GM12878 (cell line): Measurements from ENCODE around the gene FAM162A.

ENCODE experiments used
- ASH2L ChIP-seq: fragments of 300-600, 200-600 bp; sonication (generic); IDR thresholded peaks from 2 replicates; pipeline ENCODE4 v1.6.1; 2017; ENCODE audit warnings: low read depth, mild to moderate bottlenecking, borderline replicate concordance
- FOXK2 ChIP-seq: fragments of 450-650 bp; IDR thresholded peaks from 2 replicates; pipeline ENCODE4 v1.6.1; 2017; ENCODE audit warnings: mild to moderate bottlenecking, moderate library complexity
- MTA3 ChIP-seq: IDR thresholded peaks from 2 replicates; pipeline ENCODE4 v1.6.1; 2012; ENCODE audit warnings: low read length, inconsistent platforms, borderline replicate concordance
- MXI1 ChIP-seq: fragments of 150-350 bp; IDR thresholded peaks from 2 replicates; pipeline ENCODE4 v1.6.1; 2011; ENCODE audit warnings: low read depth, mild to moderate bottlenecking, inconsistent platforms, low read length, improper control_type of control experiment
- NFYB ChIP-seq: IDR thresholded peaks from 2 replicates; pipeline ENCODE4 v1.6.1; 2011; ENCODE audit warnings: low read depth, mild to moderate bottlenecking, low read length, improper control_type of control experiment, moderate library complexity; ENCODE audit not compliant: insufficient read depth
- RAD51 ChIP-seq: fragments of 450-650 bp; IDR thresholded peaks from 2 replicates; pipeline ENCODE4 v1.6.1; 2016; ENCODE audit warnings: moderate library complexity, mild to moderate bottlenecking, inconsistent platforms
- RB1 ChIP-seq: fragments of 450-650 bp; formaldehyde crosslinking; IDR thresholded peaks from 2 replicates; pipeline ENCODE4 v1.6.1; 2017; ENCODE audit warnings: mild to moderate bottlenecking, borderline replicate concordance
- SMC3 ChIP-seq: IDR thresholded peaks from 2 replicates; pipeline ENCODE4 v1.6.1; 2011; ENCODE audit warnings: low read length, improper control_type of control experiment, borderline replicate concordance
- STAT3 ChIP-seq: IDR thresholded peaks from 2 replicates; pipeline ENCODE4 v1.6.1; 2011; ENCODE audit warnings: low read depth, low read length, improper control_type of control experiment
- TAF1 ChIP-seq: IDR thresholded peaks from 2 replicates; pipeline ENCODE4 v1.6.1; 2011; ENCODE audit warnings: mild to moderate bottlenecking, low read depth, low read length, borderline replicate concordance
- TCF12 ChIP-seq: IDR thresholded peaks from 2 replicates; pipeline ENCODE4 v1.6.1; 2011; ENCODE audit warnings: low read depth, mild to moderate bottlenecking, low read length
- ZNF274 ChIP-seq: IDR thresholded peaks from one replicate; pipeline ENCODE4 v1.8.0; 2011; ENCODE audit not compliant: insufficient read length, insufficient read depth
- TF ChIP-seq, protein P1 (sequence below), 3 experiments: IDR thresholded peaks in 2 of 3; conservative IDR thresholded peaks in 1 of 3; 2 replicates each; pipeline ENCODE4 v1.5.1; 2011; ENCODE audit warnings: low read depth in 3 of 3, low read length in 3 of 3, mild to moderate bottlenecking in 3 of 3, control low read depth in 2 of 3, moderate library complexity in 2 of 3, inconsistent platforms in 1 of 3, mixed read lengths in 1 of 3; ENCODE audit not compliant: control insufficient read depth in 2 of 3, insufficient read depth in 1 of 3; ENCODE audit errors: extremely low read depth in 1 of 3

DNA sequence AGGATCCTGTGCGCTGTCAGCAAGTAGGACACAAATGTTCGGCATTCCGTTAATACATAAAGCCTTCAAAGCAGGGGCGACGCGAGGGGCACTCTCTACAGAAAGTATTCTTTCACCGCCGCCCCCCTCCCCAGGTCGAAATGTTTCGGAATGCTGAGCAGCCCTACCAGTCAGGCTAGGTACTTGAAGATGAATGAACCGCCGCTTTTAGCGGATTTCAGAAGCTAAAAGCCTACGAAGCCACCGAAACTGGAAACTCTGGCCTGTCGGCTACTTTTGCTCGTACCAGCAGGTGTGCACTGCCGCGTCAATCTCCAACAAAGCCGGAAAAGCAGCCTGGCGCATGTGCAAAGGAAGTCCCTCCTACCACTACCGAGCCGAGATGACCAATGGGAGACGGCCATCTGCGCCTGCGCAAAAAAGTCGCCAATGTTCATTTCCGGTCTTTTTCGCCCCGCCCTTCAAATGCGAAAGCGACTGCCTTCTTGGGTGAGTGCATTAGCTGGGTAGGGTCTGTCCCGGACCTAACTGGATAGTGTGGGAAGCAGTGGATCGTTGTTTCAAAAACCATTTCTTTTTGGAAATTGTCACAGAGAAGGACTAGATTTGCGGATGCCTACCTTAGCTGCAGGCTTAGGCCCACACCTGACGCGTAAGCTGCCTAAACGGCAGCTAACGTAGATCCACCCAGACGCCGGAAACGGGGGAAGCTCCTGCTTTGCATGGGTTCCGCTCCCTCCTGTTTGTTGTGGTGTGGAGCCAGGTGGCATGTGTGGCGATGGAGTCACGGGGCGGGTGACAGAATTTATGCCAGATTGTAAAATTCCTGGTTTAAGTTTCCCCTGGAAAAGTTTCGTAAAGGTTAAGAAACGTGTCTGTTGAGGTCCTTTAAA, 32.0 kb downstream of the FAM162A start, which contains the start of gene WDR5B:
- TF ChIP-seq RB1 (peak; percentile 54; the same call in 1 of the 2 replicates), ASH2L (0 out of 2 replicates have a peak, but pooled peaks have one; percentile 32), RAD51 (peak; percentile 84), SMC3 (no peak), FOXK2 (peak; percentile 85), MXI1 (peak; percentile 93), STAT3 (0 out of 2 replicates have a peak, but pooled peaks have one; percentile 35), MTA3 (peak; percentile 71; the same call in 1 of the 2 replicates), TAF1 (peak; percentile 84), NFYB (peak; percentile 30; the same call in 1 of the 2 replicates), ZNF274 (no peak), TCF12 (peak; percentile 90)
- TF ChIP-seq, protein P1, sequence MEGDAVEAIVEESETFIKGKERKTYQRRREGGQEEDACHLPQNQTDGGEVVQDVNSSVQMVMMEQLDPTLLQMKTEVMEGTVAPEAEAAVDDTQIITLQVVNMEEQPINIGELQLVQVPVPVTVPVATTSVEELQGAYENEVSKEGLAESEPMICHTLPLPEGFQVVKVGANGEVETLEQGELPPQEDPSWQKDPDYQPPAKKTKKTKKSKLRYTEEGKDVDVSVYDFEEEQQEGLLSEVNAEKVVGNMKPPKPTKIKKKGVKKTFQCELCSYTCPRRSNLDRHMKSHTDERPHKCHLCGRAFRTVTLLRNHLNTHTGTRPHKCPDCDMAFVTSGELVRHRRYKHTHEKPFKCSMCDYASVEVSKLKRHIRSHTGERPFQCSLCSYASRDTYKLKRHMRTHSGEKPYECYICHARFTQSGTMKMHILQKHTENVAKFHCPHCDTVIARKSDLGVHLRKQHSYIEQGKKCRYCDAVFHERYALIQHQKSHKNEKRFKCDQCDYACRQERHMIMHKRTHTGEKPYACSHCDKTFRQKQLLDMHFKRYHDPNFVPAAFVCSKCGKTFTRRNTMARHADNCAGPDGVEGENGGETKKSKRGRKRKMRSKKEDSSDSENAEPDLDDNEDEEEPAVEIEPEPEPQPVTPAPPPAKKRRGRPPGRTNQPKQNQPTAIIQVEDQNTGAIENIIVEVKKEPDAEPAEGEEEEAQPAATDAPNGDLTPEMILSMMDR (IDR thresholded peaks at IDR 0.05 in 2 of 3, conservative IDR thresholded peaks at IDR 0.05 in 1 of 3; ENCODE audit: control insufficient read depth in 2 of 3, extremely low read depth in 1 of 3, insufficient read depth in 1 of 3, low read depth in 3 of 3, low read length in 3 of 3): no peak; a peak in 1 of 6 replicates
